Prostate gland (tissue), 2 donors: ENCODE data around the gene TARP.
"Not testable (repeated sequence)": the region's sequence is repeated elsewhere in the genome, so short reads cannot be mapped to it uniquely, and the experiment has no call there.

Experiments
- CTCF ChIP-seq, 4 experiments: fragments of 200-600 bp in 2 of 4; fragments of 450-650 bp in 2 of 4; sonication (generic) in 2 of 4; IDR thresholded peaks; 1 replicate in 3 of 4; 2 replicates in 1 of 4; pipeline ENCODE4 v1.5.1; 2016 to 2019; ENCODE audit warnings: antibody characterized with exemption in 4 of 4, mild to moderate bottlenecking in 2 of 4, moderate library complexity in 2 of 4
- POLR2A ChIP-seq: fragments of 450-650 bp; IDR thresholded peaks from one replicate; pipeline ENCODE4 v1.6.1; 2016; ENCODE audit warnings: antibody characterized with exemption, mild to moderate bottlenecking
- POLR2AphosphoS5 ChIP-seq: sonication (generic); formaldehyde crosslinking; IDR thresholded peaks from one replicate; pipeline ENCODE4 v1.6.1; 2017; ENCODE audit warnings: antibody characterized with exemption

GRCh38 chr7:38270405-38270804, 3.0 kb downstream of the TARP start:
- not testable (repeated sequence) for TF ChIP-seq CTCF (IDR thresholded peaks at IDR 0.05); POLR2AphosphoS5; POLR2A
